Hepatocyte (in vitro differentiated cells): ENCODE measurements around the gene PUM2. TPM values are rescaled to one million over a fixed set of nuclear protein-coding genes. Genes with fewer than 3 reads are reported as not detected.

Source experiments
- DNase-seq: peaks from one replicate; pipeline ENCODE4 v3.0.0-alpha.2; 2016; ENCODE audit warnings: low spot score
- H2AFZ ChIP-seq: fragments of 200-600 bp; sonication (generic); 2 replicates; pipeline ENCODE4 v1.6.0; 2016; ENCODE audit warnings: antibody characterized with exemption, mild to moderate bottlenecking
- H3K27ac ChIP-seq: fragments of 200-600 bp; sonication (generic); 2 replicates; pipeline ENCODE4 v1.5.1; 2016; ENCODE audit warnings: mild to moderate bottlenecking
- H3K27me3 ChIP-seq: fragments of 200-600 bp; sonication (generic); 2 replicates; pipeline ENCODE4 v1.6.1; 2016
- H3K36me3 ChIP-seq: fragments of 200-600 bp; sonication (generic); replicated peaks from 2 replicates; pipeline ENCODE4 v1.5.1; 2016; ENCODE audit warnings: low read depth; ENCODE audit not compliant: insufficient read depth
- H3K4me1 ChIP-seq: fragments of 200-600 bp; sonication (generic); 2 replicates; pipeline ENCODE4 v1.5.1; 2016; ENCODE audit warnings: mild to moderate bottlenecking, moderate library complexity; ENCODE audit not compliant: insufficient read depth
- H3K4me2 ChIP-seq: fragments of 200-600 bp; sonication (generic); 2 replicates; pipeline ENCODE4 v1.6.0; 2016
- H3K4me3 ChIP-seq: fragments of 200-600 bp; sonication (generic); 2 replicates; pipeline ENCODE4 v1.5.1; 2016; ENCODE audit warnings: mild to moderate bottlenecking
- H3K79me2 ChIP-seq: fragments of 200-600 bp; sonication (generic); 2 replicates; pipeline ENCODE4 v1.6.0; 2017; ENCODE audit warnings: mild to moderate bottlenecking
- H3K9me2 ChIP-seq: fragments of 200-600 bp; sonication (generic); replicated peaks from 2 replicates; pipeline ENCODE4 v1.6.0; 2017; ENCODE audit warnings: mild to moderate bottlenecking; ENCODE audit not compliant: insufficient read depth
- H3K9me3 ChIP-seq: fragments of 200-600 bp; sonication (generic); 2 replicates; pipeline ENCODE4 v1.5.1; 2016; ENCODE audit warnings: low read depth, mild to moderate bottlenecking
- H4K20me1 ChIP-seq: fragments of 200-600 bp; sonication (generic); 2 replicates; pipeline ENCODE4 v1.6.0; 2016; ENCODE audit warnings: mild to moderate bottlenecking; ENCODE audit not compliant: insufficient read depth, poor library complexity, severe bottlenecking
- EZH2 ChIP-seq: fragments of 200-600 bp; sonication (generic); IDR thresholded peaks from 2 replicates; pipeline ENCODE4 v1.6.1; 2016; ENCODE audit warnings: antibody characterized with exemption, mild to moderate bottlenecking, borderline replicate concordance
- EZH2phosphoT487 ChIP-seq: fragments of 200-600 bp; sonication (generic); IDR thresholded peaks from one replicate; pipeline ENCODE4 v1.6.1; 2018; ENCODE audit warnings: antibody characterized with exemption, mild to moderate bottlenecking, low read depth, moderate library complexity; ENCODE audit not compliant: unreplicated experiment, severe bottlenecking
- WGBS: methylation state at CpG from one replicate; pipeline ENCODE4 v1.1.6; 2016; ENCODE audit warnings: low lambda C conversion rate; ENCODE audit errors: missing lambda C conversion rate; 5-methylcytosine and 5-hydroxymethylcytosine counted together
- polyA plus RNA-seq: library from polyadenylated mRNA; unstranded; fragments of >200 nt; fragmentation: Nextera tagmentation; extraction: Ambion mirVana; gene quantifications from 2 replicates; pipeline ENCODE4 v1.2.1, GENCODE V29; 2016
- total RNA-seq: library from RNA; depleted of rRNA; stranded (reverse); fragments of >200 nt; gene quantifications from 2 replicates; pipeline ENCODE4 v1.2.3, GENCODE V29; 2014
- TF ChIP-seq, protein P1 (sequence below): fragments of 200-600 bp; sonication (generic); IDR thresholded peaks from 2 replicates; pipeline ENCODE4 v1.5.1; 2016; ENCODE audit warnings: antibody characterized with exemption, mild to moderate bottlenecking; ENCODE audit not compliant: poor library complexity

The PUM2 gene
- total and polyA plus RNA-seq, 2 experiments from 2014 or later: 14.4 to 55.5 TPM

DNA sequence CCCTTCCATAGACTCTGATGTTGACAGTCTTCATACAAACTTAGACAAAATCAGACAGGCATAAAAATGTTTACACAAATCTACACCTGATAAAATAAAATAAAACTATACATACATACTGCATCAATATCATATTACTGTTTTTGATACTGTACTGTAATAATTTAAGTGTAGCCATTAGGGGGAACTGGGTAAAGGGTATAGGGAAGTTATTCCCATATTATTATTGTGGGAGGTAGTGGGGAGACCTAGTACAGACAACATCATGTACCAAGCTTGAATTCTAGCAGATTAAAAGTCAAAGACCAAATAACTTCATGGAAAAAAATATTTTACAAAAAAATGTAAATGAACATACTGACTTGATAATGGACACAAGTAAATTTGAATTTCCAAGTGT, 43.3 kb downstream of the PUM2 start:
- Histone ChIP-seq H3K4me3 (no peak overlapping the region), H3K36me3 (peaks cover 3% of the 10 kb centered on the region), H4K20me1 (peaks cover 31% of the 10 kb centered on the region), H3K79me2 (peaks cover 92% of the 10 kb centered on the region), H3K4me2 (no peak overlapping the region), H3K27ac (no peak overlapping the region), H3K27me3 (no peaks in the 10 kb centered on the region), H2AFZ (no peak overlapping the region), H3K9me3 (no peaks in the 10 kb centered on the region), H3K4me1 (no peaks in the 10 kb centered on the region), H3K9me2 (no peaks in the 10 kb centered on the region)
- DNase-seq: no peak
- TF ChIP-seq EZH2 (no peak), EZH2phosphoT487 (no peak)
- TF ChIP-seq, protein P1, sequence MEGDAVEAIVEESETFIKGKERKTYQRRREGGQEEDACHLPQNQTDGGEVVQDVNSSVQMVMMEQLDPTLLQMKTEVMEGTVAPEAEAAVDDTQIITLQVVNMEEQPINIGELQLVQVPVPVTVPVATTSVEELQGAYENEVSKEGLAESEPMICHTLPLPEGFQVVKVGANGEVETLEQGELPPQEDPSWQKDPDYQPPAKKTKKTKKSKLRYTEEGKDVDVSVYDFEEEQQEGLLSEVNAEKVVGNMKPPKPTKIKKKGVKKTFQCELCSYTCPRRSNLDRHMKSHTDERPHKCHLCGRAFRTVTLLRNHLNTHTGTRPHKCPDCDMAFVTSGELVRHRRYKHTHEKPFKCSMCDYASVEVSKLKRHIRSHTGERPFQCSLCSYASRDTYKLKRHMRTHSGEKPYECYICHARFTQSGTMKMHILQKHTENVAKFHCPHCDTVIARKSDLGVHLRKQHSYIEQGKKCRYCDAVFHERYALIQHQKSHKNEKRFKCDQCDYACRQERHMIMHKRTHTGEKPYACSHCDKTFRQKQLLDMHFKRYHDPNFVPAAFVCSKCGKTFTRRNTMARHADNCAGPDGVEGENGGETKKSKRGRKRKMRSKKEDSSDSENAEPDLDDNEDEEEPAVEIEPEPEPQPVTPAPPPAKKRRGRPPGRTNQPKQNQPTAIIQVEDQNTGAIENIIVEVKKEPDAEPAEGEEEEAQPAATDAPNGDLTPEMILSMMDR: no peak

GRCh38 chr2:20304411-20304810, 46.2 kb downstream of the PUM2 start:
- no peaks in the 10 kb centered on the region for H3K27me3 ChIP-seq
- peaks cover 4% of the 10 kb centered on the region for H3K36me3 ChIP-seq
- no peak overlapping the region for H2AFZ ChIP-seq
- peaks cover 26% of the 10 kb centered on the region for H4K20me1 ChIP-seq
- 79% methylated on average over 1 of the region's 1 CpG for WGBS
- no peaks in the 10 kb centered on the region for H3K9me2 ChIP-seq
- no peak overlapping the region for H3K4me3 ChIP-seq
- H3K27ac ChIP-seq: no peak overlapping the region
- H3K79me2 ChIP-seq: peaks cover 93% of the 10 kb centered on the region
- DNase-seq: no peak
- H3K4me2 ChIP-seq: no peak overlapping the region
- no peaks in the 10 kb centered on the region for H3K4me1 ChIP-seq
- no peak for TF ChIP-seq EZH2phosphoT487
- no peaks in the 10 kb centered on the region for H3K9me3 ChIP-seq

DNA sequence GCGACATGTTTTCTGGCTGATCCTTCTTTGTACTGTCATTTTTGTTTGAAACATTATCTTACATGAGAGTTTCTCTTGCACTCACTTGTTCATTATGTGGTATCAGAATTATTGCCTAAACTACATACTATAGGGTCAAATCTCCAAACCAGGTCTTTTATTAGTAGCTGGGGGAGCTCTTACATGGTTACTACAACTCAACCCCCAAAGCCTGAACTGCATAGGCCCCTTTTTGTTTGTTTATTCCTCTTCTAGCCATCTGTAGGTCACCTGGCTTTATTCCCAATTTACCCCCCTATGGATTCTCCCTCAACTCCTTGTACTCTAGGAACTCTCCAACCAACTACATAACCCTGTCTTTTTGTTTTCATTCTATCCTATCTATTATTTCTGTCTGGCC, 46.7 kb downstream of the PUM2 start:
- Histone ChIP-seq H4K20me1 (peaks cover 22% of the 10 kb centered on the region), H3K4me1 (no peaks in the 10 kb centered on the region), H3K79me2 (peaks cover 93% of the 10 kb centered on the region), H3K27me3 (no peaks in the 10 kb centered on the region), H3K9me2 (no peaks in the 10 kb centered on the region), H3K4me3 (no peak overlapping the region), H3K4me2 (no peak overlapping the region), H3K9me3 (no peaks in the 10 kb centered on the region), H3K36me3 (peaks cover 4% of the 10 kb centered on the region), H3K27ac (no peak overlapping the region), H2AFZ (no peak overlapping the region)
- WGBS: 96% methylated on average over 1 of the region's 1 CpG
- no peak for DNase-seq
- TF ChIP-seq EZH2 (no peak), EZH2phosphoT487 (no peak)
- TF ChIP-seq, protein P1: no peak

DNA sequence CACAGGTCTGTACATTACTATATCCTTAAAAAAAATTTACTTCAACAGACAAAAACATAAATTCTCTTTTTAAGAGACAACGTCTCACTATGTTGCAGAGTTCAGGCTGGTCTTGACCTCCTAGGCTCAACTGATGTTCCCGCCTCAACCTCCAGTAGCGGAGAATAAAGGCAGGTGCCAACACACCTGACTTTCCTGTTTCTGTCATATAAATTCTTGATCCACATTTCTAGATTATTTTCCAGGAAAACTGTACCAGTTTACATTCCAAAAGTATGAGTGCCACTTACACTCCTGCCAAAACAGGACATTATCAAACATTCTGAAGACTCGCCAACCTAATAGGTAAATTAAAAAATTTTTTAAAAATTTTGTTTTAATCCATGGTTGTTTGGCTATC, 48.6 kb downstream of the PUM2 start:
- H3K4me1 ChIP-seq: no peaks in the 10 kb centered on the region
- WGBS: 98% methylated on average over 4 of the region's 4 CpGs
- no peak overlapping the region for H3K4me2 ChIP-seq
- H3K79me2 ChIP-seq: peaks cover 91% of the 10 kb centered on the region
- no peaks in the 10 kb centered on the region for H3K27me3 ChIP-seq
- no peaks in the 10 kb centered on the region for H3K9me2 ChIP-seq
- DNase-seq: no peak
- no peak overlapping the region for H3K4me3 ChIP-seq
- H3K9me3 ChIP-seq: no peaks in the 10 kb centered on the region
- no peak overlapping the region for H3K27ac ChIP-seq
- no peak overlapping the region for H2AFZ ChIP-seq
- peaks cover 4% of the 10 kb centered on the region for H3K36me3 ChIP-seq
- peaks cover 27% of the 10 kb centered on the region for H4K20me1 ChIP-seq
- TF ChIP-seq EZH2phosphoT487 (no peak), EZH2 (no peak)
- TF ChIP-seq, protein P1: no peak
